Measurements from ENCODE around the gene ATL1. TPM values are rescaled to one million over a fixed set of nuclear protein-coding genes. Genes with fewer than 3 reads are reported as not detected.

The ATL1 gene
- total RNA-seq, 4 donors from 2014 or later, result 17.2 to 22.3 (median 21.6) TPM

DNA sequence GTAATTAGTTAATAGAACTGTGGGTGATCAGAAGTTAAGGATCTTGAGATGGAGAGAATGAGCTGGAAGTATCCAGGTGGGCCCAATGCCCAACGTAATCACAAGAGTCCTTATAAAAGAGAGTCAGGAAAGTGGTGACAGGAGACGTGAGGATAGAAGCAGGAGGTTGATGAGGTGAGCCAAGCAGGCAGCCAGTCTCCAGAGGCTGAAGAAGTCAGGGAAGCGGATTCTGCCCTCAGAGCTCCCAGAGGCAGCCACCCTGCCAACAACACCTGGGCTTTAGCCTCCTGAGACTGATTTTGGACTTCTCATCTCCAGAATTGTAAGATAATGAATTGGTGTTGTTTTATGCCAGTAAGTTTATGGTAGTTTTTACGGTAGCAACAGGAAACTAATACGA, 118.2 kb downstream of the ATL1 start:
- Histone ChIP-seq H3K4me1 (no peaks in the 10 kb centered on the region), H3K36me3 (no peaks in the 10 kb centered on the region), H3K27me3 (no peaks in the 10 kb centered on the region), H3K4me3 (no peak overlapping the region), H3K27ac (no peak overlapping the region), H3K9me3 (no peaks in the 10 kb centered on the region)
- WGBS, 2 donors (ENCODE audit: low coverage in 1 of 2), result 83 to 91% methylated on average over 4 to 5 of the region's 5 CpGs
- no peak for TF ChIP-seq EP300 (IDR thresholded peaks at IDR 0.05)
- ATAC-seq, result no peak

DNA sequence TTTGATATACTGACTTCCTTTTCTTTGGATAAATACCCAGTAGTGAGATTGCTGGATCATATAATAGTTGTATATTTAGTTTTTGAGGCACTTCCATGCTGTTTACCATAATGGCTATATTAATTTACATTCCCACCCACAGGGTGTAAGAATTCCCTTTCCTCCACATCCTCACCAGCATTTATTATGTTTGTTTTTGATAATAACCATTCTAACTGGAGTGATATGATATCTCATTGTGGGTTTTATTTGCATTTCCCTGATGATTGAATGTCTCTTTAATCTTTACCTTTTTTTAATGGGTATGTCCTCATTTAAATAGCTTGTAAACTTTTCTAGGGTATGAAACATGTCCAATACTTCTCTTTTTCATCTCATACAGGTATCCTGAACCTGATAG, 119.7 kb downstream of the ATL1 start:
- TF ChIP-seq EP300 (IDR thresholded peaks at IDR 0.05), result no peak
- TF ChIP-seq, protein P1, sequence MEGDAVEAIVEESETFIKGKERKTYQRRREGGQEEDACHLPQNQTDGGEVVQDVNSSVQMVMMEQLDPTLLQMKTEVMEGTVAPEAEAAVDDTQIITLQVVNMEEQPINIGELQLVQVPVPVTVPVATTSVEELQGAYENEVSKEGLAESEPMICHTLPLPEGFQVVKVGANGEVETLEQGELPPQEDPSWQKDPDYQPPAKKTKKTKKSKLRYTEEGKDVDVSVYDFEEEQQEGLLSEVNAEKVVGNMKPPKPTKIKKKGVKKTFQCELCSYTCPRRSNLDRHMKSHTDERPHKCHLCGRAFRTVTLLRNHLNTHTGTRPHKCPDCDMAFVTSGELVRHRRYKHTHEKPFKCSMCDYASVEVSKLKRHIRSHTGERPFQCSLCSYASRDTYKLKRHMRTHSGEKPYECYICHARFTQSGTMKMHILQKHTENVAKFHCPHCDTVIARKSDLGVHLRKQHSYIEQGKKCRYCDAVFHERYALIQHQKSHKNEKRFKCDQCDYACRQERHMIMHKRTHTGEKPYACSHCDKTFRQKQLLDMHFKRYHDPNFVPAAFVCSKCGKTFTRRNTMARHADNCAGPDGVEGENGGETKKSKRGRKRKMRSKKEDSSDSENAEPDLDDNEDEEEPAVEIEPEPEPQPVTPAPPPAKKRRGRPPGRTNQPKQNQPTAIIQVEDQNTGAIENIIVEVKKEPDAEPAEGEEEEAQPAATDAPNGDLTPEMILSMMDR (IDR thresholded peaks at IDR 0.05), result no peak
- no peak for TF ChIP-seq POLR2A (IDR thresholded peaks at IDR 0.05)
- no peak for TF ChIP-seq POLR2AphosphoS5 (IDR thresholded peaks at IDR 0.05)
- no peak overlapping the region for H3K4me3 ChIP-seq
- H3K9me3 ChIP-seq, result no peaks in the 10 kb centered on the region
- no peak for ATAC-seq
- H3K36me3 ChIP-seq, result no peaks in the 10 kb centered on the region
- no peaks in the 10 kb centered on the region for H3K27me3 ChIP-seq
- no peaks in the 10 kb centered on the region for H3K4me1 ChIP-seq
- no peak overlapping the region for H3K27ac ChIP-seq

Small RNAs within 50 kb of the gene (small RNA-seq; reads per million reads assigned to genes)
- gene RN7SL452P (0 reads per million in 4 donors), gene SNRPGP1 (0 reads per million in 4 donors)

Other genes with a start within 250 kb of the ATL1 start
- 10 to 100 TPM in 1 of 4 donors, 1 to 10 TPM in 3; 3.4 to 10.2 (median 7.0) TPM for gene L2HGDH, start 247.9 kb upstream of the ATL1 start, total RNA-seq
- gene DMAC2L, start 247.8 kb upstream of the ATL1 start, total RNA-seq, result 10 to 100 TPM; 21.1 to 28.3 (median 22.1) TPM
- 10 to 100 TPM in 1 of 4 donors, 1 to 10 TPM in 3; 4.2 to 10.3 (median 6.2) TPM for gene CDKL1, start 163.3 kb upstream of the ATL1 start, total RNA-seq
- 100 to 1,000 TPM in 2 of 4 donors, 10 to 100 TPM in 2; 81.5 to 138 (median 107) TPM for gene MAP4K5, start 27.6 kb upstream of the ATL1 start, total RNA-seq
- 10 to 100 TPM; 34.8 to 48.7 (median 42.5) TPM for gene SAV1, start 108.2 kb downstream of the ATL1 start, total RNA-seq

Data from gastroesophageal sphincter (tissue), 4 donors.